EH (cell line): ENCODE results near the gene LNPK.
"Not testable (repeated sequence)": the region's sequence is repeated elsewhere in the genome, so short reads cannot be mapped to it uniquely, and the experiment has no call there.

Source experiments
- DNase-seq: peaks from one replicate; pipeline ENCODE4 v3.0.0-alpha.2; 2015; ENCODE audit warnings: low read depth

LNPK gene

GRCh38 chr2:175903384-175903936 is 98.6 kb downstream of the LNPK start:
- DNase-seq = no peak

GRCh38 chr2:175895957-175896356 is 106.1 kb downstream of the LNPK start:
- not testable (repeated sequence) for DNase-seq

- DNase-seq = peak; percentile 20
Measured at GRCh38 chr2:175892046-175892445, 110.0 kb downstream of the LNPK start.

DNA sequence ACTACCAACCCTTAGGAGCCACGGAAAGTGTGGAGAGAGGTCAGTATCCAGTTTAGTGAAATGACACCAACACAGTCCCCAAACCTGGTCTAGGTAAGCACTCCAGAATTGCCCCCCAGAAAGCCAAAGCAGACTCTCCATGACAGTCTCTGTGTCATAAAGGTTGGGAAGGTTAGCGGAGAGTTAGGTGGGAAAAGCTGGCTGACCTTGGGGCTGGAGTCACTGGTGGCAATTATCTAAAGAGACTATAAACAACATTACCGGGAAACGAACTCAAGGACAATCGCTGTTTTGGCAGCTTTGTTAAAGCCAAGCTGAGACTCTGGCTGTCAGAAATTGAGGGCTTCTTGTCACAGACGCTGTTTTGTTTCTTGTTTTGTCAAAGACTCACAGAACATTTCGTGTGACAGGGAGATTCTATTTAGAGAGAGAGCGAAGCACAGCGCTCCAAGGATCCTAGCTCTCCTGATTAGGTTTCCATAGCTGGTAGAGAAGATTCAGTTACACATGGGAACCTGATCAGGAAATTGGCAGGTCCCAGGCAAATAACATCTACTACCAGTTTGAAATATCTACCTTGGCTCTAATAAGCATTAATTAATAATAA is 111.3 kb downstream of the LNPK start:
- no peak for DNase-seq

DNA sequence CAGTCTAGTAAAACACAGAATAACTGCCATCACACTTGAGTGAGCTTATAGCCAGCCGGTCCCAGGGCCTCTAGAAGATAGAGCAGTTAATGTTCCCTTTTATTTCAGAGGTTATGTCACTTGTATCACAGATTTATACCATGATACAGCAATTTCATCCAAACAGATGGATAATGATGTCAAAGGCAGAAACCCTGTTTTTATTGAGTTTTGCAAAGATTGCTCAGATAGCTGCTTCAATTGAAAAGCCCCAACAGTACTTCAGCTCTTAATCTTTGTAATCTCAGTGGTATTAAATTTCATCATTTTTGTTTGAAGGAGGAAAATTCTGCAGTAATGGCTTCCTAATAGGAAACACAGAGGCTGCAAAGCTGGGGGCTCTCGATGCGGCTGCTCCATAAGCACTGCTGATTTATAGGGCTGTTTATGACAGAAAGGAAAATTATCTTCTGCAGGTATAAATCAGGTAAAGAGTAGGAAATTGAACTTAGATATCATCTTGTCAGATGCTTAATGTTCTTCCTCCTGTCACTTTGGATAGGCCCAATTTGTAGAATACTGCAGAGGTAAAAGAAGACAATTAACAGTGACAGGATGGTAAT is 112.3 kb downstream of the LNPK start:
- no peak for DNase-seq

DNA sequence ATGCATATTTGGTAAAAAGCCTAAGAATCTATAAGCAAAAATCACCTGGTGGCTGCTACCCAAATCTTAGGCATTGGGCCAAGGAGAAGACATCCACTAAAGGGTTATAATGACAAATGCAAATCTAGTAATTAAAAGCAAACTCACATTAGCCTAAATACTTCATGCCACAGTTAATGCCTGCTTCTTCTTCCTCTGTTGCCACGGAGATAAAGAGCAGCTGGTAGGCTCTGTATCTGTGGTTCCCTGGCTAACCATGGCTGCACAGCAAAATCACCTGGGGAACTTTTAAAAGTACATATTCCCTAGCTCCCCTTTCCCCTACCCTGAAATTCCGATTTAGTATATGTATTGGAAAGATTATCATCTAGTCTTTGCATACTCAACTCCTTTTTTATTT is 114.3 kb downstream of the LNPK start:
- no peak for DNase-seq

DNA sequence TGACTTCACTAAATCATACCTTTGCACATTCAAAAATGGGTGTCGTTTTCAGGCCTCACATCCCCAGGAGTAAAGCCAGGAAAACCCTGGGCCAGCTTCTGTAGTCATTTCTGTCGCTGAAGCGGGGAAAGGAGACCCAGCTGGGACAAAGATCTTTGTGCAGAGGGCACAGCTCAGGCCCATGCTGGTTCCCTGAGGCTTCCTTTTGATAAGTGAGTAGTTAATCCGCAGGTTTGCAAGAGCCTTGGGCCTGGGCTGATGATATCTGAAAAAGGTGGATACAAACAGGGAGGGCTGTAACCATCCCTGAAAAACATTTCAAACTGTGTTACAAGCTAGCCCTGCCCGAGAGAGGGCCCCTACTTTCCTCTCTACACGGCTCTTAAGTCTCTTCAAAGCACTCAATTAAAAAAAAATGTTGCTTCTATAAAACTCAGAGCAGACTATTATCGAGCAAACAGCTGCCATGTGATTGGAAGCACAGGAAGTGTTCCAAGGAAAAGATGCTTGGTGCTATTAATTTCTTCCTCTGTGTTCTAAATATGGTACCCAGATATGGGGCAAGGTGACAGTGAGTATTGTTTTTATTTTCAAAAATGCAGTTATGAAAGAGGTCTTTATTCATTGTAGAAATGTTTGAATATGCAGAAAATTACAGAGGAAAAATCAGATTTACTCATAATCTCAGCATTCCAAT is 117.2 kb downstream of the LNPK start:
- DNase-seq = no peak

DNA sequence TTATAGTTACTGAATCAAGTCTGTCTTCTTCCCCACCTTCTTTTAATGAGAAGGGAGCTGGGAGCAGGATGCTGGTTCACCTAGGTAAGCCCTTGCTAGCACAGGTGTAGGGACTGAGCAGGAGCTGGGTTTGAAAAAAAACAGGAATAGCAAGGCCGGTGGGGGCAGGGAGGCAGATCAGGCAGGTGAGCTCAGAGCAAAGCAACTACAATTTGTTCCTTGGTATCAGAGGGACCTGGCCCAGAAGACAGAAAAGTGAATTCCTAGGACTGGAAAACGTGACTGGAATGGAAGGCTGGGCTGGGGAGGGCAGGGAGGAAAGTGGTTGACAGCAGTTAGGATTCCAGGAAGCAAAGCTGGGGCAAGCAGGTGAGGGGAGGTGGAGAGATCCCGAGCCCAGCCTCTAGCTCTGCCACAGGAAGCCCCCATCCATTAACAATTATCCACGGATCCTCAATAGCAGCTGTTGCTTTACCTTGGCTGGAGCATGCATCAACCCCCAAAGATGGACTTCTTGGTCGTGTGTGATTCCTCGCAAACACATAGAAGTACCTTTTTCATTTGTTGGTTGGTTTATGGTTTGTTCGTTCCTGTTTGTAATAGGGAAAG is 118.4 kb downstream of the LNPK start:
- DNase-seq = no peak

DNA sequence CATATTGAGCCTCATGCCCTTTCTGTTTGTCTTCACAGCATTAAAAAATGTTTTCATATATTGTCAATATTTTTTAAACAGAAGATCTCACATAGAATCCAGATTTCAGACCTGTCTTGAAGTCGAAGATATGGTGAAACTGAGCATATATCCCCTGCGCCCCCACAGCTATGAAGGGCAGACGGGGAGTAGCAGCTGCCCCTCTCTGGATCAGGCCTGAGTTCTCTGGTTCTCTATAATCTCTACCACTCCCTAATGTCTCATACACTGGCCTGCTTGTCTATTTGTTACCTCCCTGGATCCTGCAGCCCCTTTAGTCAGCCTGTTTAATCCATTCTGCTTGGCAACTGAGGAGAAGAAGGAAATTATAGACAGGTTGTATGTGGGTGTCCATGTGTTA is 122.4 kb downstream of the LNPK start:
- DNase-seq = no peak

DNA sequence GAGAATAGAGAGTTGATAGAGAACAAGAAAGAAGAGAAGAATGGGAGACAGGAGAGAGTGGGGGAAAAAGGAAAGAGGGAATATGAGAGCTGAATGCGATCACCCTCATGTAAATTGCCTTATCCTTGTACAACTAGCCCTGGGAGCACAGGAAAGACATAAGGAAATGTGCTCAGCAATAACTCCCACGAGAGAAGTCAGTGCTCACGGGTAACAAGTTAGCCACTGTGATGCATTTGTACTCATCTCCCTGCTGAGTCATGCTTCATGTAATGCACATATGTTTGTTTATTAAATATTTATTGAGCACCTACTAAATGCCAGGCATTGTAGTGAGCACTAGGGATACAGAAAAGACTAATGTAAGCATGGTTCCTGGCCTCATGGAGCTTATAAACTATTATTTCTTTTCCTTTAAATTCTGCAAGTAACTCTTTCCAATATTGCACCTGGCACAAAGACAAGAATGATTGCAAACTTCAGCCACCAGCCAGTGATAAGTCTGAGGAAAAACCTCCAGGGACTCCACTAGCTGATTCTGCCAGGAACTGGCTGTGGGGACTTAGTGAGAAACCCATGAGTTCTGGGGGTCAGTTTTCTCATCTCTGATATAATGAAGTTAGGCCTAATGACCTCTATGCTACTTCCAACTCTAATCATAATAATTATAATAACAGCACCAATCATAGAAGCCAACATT is 124.1 kb downstream of the LNPK start:
- peak; percentile 13 for DNase-seq

- no peak for DNase-seq
Measured at GRCh38 chr2:175874291-175874690, 127.8 kb downstream of the LNPK start.
